ENCODE measurements around the gene CCDC93.

CCDC93 gene

GRCh38 chr2:117984208-117984607 is 29.7 kb downstream of the CCDC93 start:
- no peak for DNase-seq

- DNase-seq = no peak
These were observed 30.8 kb downstream of the CCDC93 start for GRCh38 chr2:117983040-117983439.

- DNase-seq = no peak
These were observed 31.4 kb downstream of the CCDC93 start for GRCh38 chr2:117982376-117983033.

- no peak for DNase-seq
These were observed 32.1 kb downstream of the CCDC93 start for GRCh38 chr2:117981810-117982209.

GRCh38 chr2:117980783-117981676 is 32.8 kb downstream of the CCDC93 start:
- no peak for DNase-seq

GRCh38 chr2:117979911-117980701 is 33.8 kb downstream of the CCDC93 start:
- no peak for DNase-seq

- DNase-seq = no peak
These were observed 36.2 kb downstream of the CCDC93 start for GRCh38 chr2:117977696-117978095.

- no peak for DNase-seq
These were observed 37.3 kb downstream of the CCDC93 start for GRCh38 chr2:117976581-117976980.

GRCh38 chr2:117973498-117974082 is 40.3 kb downstream of the CCDC93 start:
- no peak for DNase-seq

GRCh38 chr2:117972476-117973123 is 41.3 kb downstream of the CCDC93 start:
- no peak for DNase-seq

- DNase-seq = no peak
These were observed 45.1 kb downstream of the CCDC93 start for GRCh38 chr2:117968722-117969121.

GRCh38 chr2:117967977-117968718 is 45.7 kb downstream of the CCDC93 start:
- DNase-seq = no peak

- DNase-seq = no peak
These were observed 50.4 kb downstream of the CCDC93 start for GRCh38 chr2:117963446-117963845.

- no peak for DNase-seq
These were observed 52.7 kb downstream of the CCDC93 start for GRCh38 chr2:117961201-117961600.

- DNase-seq = no peak
These were observed 53.6 kb downstream of the CCDC93 start for GRCh38 chr2:117960231-117960630.

- no peak for DNase-seq
These were observed 55.7 kb downstream of the CCDC93 start for GRCh38 chr2:117958186-117958585.

GRCh38 chr2:117957616-117958015 is 56.3 kb downstream of the CCDC93 start:
- no peak for DNase-seq

GRCh38 chr2:117956036-117956796 is 57.7 kb downstream of the CCDC93 start:
- DNase-seq = no peak

GRCh38 chr2:117953231-117953630 is 60.6 kb downstream of the CCDC93 start:
- DNase-seq = no peak

- DNase-seq = no peak
These were observed 61.2 kb downstream of the CCDC93 start for GRCh38 chr2:117952701-117953100.

- DNase-seq = no peak
These were observed 61.6 kb downstream of the CCDC93 start for GRCh38 chr2:117952228-117952627.

All from SIG-M5 (cell line).